Measurements from ENCODE around the gene RAB11FIP3.

RAB11FIP3 gene

DNA sequence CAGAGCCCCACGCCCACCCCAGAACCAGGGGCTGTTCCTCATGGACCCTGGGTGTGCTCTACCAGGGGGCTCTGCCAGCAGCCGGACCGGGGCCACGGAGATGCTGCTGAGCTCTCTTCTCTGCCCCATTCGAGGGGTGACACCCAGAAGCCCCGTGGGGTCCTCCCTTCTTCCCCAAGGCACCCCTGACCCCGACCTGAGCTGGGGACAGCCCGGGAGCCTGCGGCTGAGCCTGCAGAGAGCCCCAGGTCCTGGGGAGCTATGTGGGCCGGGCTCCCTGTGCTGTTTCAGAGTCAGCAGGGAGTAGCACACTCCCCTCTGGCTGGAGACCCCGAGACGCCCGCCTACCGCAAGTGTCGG lies 133.6 kb downstream of the RAB11FIP3 start:
- no peak overlapping the region for H3K4me3 ChIP-seq (ENCODE audit: low read length)
- H3K36me3 ChIP-seq (ENCODE audit: insufficient read depth, low read depth, low read length): no peaks in the 10 kb centered on the region
- no peaks in the 10 kb centered on the region for H3K9me3 ChIP-seq (ENCODE audit: insufficient read depth, low read depth, low read length)
- no peak overlapping the region for H3K9ac ChIP-seq (ENCODE audit: low read depth, low read length)
- peaks cover 49% of the 10 kb centered on the region for H3K27me3 ChIP-seq (ENCODE audit: insufficient read depth, low read length)
- H3K4me1 ChIP-seq (ENCODE audit: insufficient read depth, low read length): no peaks in the 10 kb centered on the region
- no peak overlapping the region for H3K27ac ChIP-seq (ENCODE audit: low read length)

DNA sequence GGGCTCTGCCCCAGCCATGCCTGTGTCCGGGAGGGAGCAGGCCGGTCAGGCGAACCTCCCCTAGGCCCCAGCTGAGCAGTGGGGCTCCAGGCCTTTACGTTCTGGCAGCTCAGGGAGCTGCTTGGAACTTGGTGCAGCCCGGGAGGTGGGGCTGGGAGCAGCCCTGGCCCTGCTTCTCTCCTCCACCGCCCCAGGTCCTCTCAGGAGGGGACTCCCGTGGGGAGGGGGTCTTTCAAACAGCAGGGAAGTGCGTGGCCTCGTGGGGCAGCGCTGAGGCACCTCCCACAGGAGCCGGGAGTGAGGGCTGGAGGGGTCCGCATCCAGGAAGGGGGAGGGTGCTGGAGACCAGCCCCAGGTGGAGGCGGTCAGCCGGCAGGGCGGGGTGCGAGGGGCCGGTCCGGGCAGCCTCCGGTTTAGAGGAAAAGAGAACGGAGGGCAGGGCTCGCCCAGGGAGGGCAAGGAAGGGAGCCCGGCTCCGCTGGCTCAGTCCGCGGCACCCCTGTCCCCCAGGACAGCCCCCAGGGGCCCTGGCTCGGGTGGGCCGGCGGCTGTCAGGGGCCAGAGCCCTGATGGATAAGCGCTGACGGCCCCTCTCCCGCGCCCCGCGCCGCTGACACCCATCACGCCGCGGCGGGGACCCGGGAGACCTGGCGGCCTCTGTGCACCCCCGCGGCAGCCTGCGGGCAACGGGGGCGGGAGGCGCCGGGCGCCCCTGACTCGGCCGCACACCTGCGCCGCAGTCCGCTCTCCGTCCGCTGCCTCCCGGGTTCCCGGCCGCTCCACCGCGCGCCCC lies 134.2 kb downstream of the RAB11FIP3 start:
- Histone ChIP-seq H3K4me3 (ENCODE audit: low read length) (no peak overlapping the region), H3K27me3 (ENCODE audit: insufficient read depth, low read length) (peaks cover 49% of the 10 kb centered on the region), H3K36me3 (ENCODE audit: insufficient read depth, low read depth, low read length) (no peaks in the 10 kb centered on the region), H3K9me3 (ENCODE audit: insufficient read depth, low read depth, low read length) (no peaks in the 10 kb centered on the region), H3K27ac (ENCODE audit: low read length) (no peak overlapping the region), H3K4me1 (ENCODE audit: insufficient read depth, low read length) (no peaks in the 10 kb centered on the region), H3K9ac (ENCODE audit: low read depth, low read length) (no peak overlapping the region)

- Histone ChIP-seq H3K36me3 (ENCODE audit: insufficient read depth, low read depth, low read length) (no peaks in the 10 kb centered on the region), H3K4me3 (ENCODE audit: low read length) (no peak within 1 kb of the TSS), H3K4me1 (ENCODE audit: insufficient read depth, low read length) (no peaks in the 10 kb centered on the region), H3K27me3 (ENCODE audit: insufficient read depth, low read length) (peaks cover 49% of the 10 kb centered on the region), H3K9ac (ENCODE audit: low read depth, low read length) (no peak within 1 kb of the TSS), H3K9me3 (ENCODE audit: insufficient read depth, low read depth, low read length) (no peaks in the 10 kb centered on the region), H3K27ac (ENCODE audit: low read length) (no peak within 1 kb of the TSS)
These were observed 134.8 kb downstream of the RAB11FIP3 start, which contains the start of gene PRR35 for GRCh38 chr16:560204-560700. TSS of gene PRR35 (plus strand) at chr16:560394. CDS start at chr16:563295, 2,901 bp downstream.

DNA sequence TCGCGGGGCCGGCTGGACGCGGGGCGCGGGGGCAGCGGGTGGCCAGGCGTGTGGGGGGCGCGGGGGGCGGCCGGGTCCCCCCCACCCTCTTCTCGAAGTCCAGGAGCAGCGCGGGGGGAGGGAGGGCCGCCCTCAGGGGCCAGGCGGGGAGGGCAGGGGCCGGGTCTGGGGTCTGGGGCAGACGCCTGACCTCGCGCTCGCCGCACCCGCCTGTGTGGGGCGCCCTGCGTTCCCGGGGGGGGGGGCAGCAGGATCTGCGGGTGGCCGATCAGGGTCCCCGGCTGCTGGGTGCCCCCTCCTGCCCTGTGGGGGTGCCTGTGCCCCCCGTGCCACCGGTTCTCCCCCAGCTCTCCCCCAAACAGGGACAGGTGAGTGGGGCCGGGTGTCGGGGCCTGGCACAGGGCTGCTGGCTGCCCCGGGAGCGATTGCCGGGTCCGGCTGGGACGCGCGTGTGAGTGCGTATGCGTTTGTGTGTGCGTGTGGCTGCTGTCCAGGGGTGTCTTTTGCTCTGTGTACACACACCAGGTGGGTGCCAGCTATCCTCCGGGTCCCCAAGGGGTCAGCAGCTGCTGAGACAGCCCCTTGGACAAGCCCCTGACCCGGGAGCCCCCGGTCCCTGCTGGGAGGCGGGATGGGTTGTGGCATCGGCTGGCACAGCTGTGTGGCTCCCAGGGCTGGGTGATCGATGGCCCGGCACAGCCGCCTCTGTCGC lies 135.4 kb downstream of the RAB11FIP3 start:
- Histone ChIP-seq H3K9ac (ENCODE audit: low read depth, low read length) (no peak overlapping the region), H3K27ac (ENCODE audit: low read length) (no peak overlapping the region), H3K9me3 (ENCODE audit: insufficient read depth, low read depth, low read length) (no peaks in the 10 kb centered on the region), H3K4me1 (ENCODE audit: insufficient read depth, low read length) (no peaks in the 10 kb centered on the region), H3K36me3 (ENCODE audit: insufficient read depth, low read depth, low read length) (no peaks in the 10 kb centered on the region), H3K4me3 (ENCODE audit: low read length) (no peak overlapping the region), H3K27me3 (ENCODE audit: insufficient read depth, low read length) (peaks cover 49% of the 10 kb centered on the region)

GRCh38 chr16:561413-561794 lies 136.0 kb downstream of the RAB11FIP3 start:
- Histone ChIP-seq H3K36me3 (ENCODE audit: insufficient read depth, low read depth, low read length) (no peaks in the 10 kb centered on the region), H3K27ac (ENCODE audit: low read length) (no peak overlapping the region), H3K4me1 (ENCODE audit: insufficient read depth, low read length) (peaks cover 1% of the 10 kb centered on the region; the same call in 1 of the 2 replicates), H3K27me3 (ENCODE audit: insufficient read depth, low read length) (peaks cover 49% of the 10 kb centered on the region), H3K9me3 (ENCODE audit: insufficient read depth, low read depth, low read length) (no peaks in the 10 kb centered on the region), H3K9ac (ENCODE audit: low read depth, low read length) (no peak overlapping the region), H3K4me3 (ENCODE audit: low read length) (no peak overlapping the region)

- H3K36me3 ChIP-seq (ENCODE audit: insufficient read depth, low read depth, low read length): no peaks in the 10 kb centered on the region
- H3K9ac ChIP-seq (ENCODE audit: low read depth, low read length): no peak overlapping the region
- peaks cover 49% of the 10 kb centered on the region for H3K27me3 ChIP-seq (ENCODE audit: insufficient read depth, low read length)
- H3K9me3 ChIP-seq (ENCODE audit: insufficient read depth, low read depth, low read length): no peaks in the 10 kb centered on the region
- peaks cover 4% of the 10 kb centered on the region; the same call in 1 of the 2 replicates for H3K4me1 ChIP-seq (ENCODE audit: insufficient read depth, low read length)
- H3K4me3 ChIP-seq (ENCODE audit: low read length): no peak overlapping the region
- no peak overlapping the region for H3K27ac ChIP-seq (ENCODE audit: low read length)
These were observed 136.8 kb downstream of the RAB11FIP3 start for GRCh38 chr16:561957-562938.

- Histone ChIP-seq H3K9ac (ENCODE audit: low read depth, low read length) (no peak overlapping the region), H3K4me3 (ENCODE audit: low read length) (no peak overlapping the region), H3K36me3 (ENCODE audit: insufficient read depth, low read depth, low read length) (no peaks in the 10 kb centered on the region), H3K27me3 (ENCODE audit: insufficient read depth, low read length) (peaks cover 45% of the 10 kb centered on the region), H3K27ac (ENCODE audit: low read length) (no peak overlapping the region), H3K9me3 (ENCODE audit: insufficient read depth, low read depth, low read length) (no peaks in the 10 kb centered on the region), H3K4me1 (ENCODE audit: insufficient read depth, low read length) (peaks cover 4% of the 10 kb centered on the region; the same call in 1 of the 2 replicates)
These were observed 137.7 kb downstream of the RAB11FIP3 start for GRCh38 chr16:563072-563644.

- Histone ChIP-seq H3K36me3 (ENCODE audit: insufficient read depth, low read depth, low read length) (no peaks in the 10 kb centered on the region), H3K27me3 (ENCODE audit: insufficient read depth, low read length) (peaks cover 28% of the 10 kb centered on the region), H3K27ac (ENCODE audit: low read length) (no peak overlapping the region), H3K4me3 (ENCODE audit: low read length) (no peak overlapping the region), H3K9me3 (ENCODE audit: insufficient read depth, low read depth, low read length) (no peaks in the 10 kb centered on the region), H3K4me1 (ENCODE audit: insufficient read depth, low read length) (peaks cover 6% of the 10 kb centered on the region; the same call in 1 of the 2 replicates), H3K9ac (ENCODE audit: low read depth, low read length) (no peak overlapping the region)
These were observed 139.4 kb downstream of the RAB11FIP3 start for GRCh38 chr16:564690-565418.

GRCh38 chr16:565419-566330 lies 140.2 kb downstream of the RAB11FIP3 start:
- Histone ChIP-seq H3K4me1 (ENCODE audit: insufficient read depth, low read length) (peaks cover 6% of the 10 kb centered on the region; the same call in 1 of the 2 replicates), H3K9ac (ENCODE audit: low read depth, low read length) (no peak overlapping the region), H3K4me3 (ENCODE audit: low read length) (no peak overlapping the region), H3K27me3 (ENCODE audit: insufficient read depth, low read length) (peaks cover 22% of the 10 kb centered on the region), H3K9me3 (ENCODE audit: insufficient read depth, low read depth, low read length) (no peaks in the 10 kb centered on the region), H3K27ac (ENCODE audit: low read length) (no peak overlapping the region), H3K36me3 (ENCODE audit: insufficient read depth, low read depth, low read length) (no peaks in the 10 kb centered on the region)
